HG03097 (cell line): ENCODE results near the gene DIRAS1.
"Not testable (repeated sequence)": the region's sequence is repeated elsewhere in the genome, so short reads cannot be mapped to it uniquely, and the experiment has no call there.

Experiments used
- ATAC-seq: cut with Tn5 transposase; IDR thresholded peaks from one replicate; pipeline ENCODE4 v1.9.1; 2021; ENCODE audit not compliant: unreplicated experiment, low FRiP score

Gene DIRAS1

GRCh38 chr19:2679439-2679838 lies 41.7 kb downstream of the DIRAS1 start:
- no peak for ATAC-seq

- not testable (repeated sequence) for ATAC-seq
These were observed 42.2 kb downstream of the DIRAS1 start for GRCh38 chr19:2678948-2679347.

- ATAC-seq = peak; percentile 46
These were observed 43.0 kb downstream of the DIRAS1 start for GRCh38 chr19:2678044-2678671.

- ATAC-seq = no peak
These were observed 44.3 kb downstream of the DIRAS1 start for GRCh38 chr19:2676823-2677222.

GRCh38 chr19:2675892-2676291 lies 45.3 kb downstream of the DIRAS1 start:
- no peak for ATAC-seq

GRCh38 chr19:2670217-2670616 lies 51.0 kb downstream of the DIRAS1 start:
- no peak for ATAC-seq

GRCh38 chr19:2668175-2668763 lies 52.9 kb downstream of the DIRAS1 start:
- ATAC-seq = no peak

- not testable (repeated sequence) for ATAC-seq
These were observed 53.8 kb downstream of the DIRAS1 start for GRCh38 chr19:2667349-2667748.

- ATAC-seq = no peak
These were observed 54.7 kb downstream of the DIRAS1 start for GRCh38 chr19:2666344-2666994.

GRCh38 chr19:2665103-2665502 lies 56.1 kb downstream of the DIRAS1 start:
- no peak for ATAC-seq
